Measurements from ENCODE around the gene UQCRH.
"Not testable (repeated sequence)": the region's sequence is repeated elsewhere in the genome, so short reads cannot be mapped to it uniquely, and the experiment has no call there.

The UQCRH gene

GRCh38 chr1:46300673-46301405, 2.7 kb upstream of the UQCRH start:
- ATAC-seq (no peak), DNase-seq (no peak)

GRCh38 chr1:46301406-46301807, 2.1 kb upstream of the UQCRH start:
- DNase-seq (peak; percentile 39), ATAC-seq (no peak)

GRCh38 chr1:46301808-46302640, 1.5 kb upstream of the UQCRH start:
- ATAC-seq (peak; percentile 44), DNase-seq (peak; percentile 69)

- DNase-seq, result peak; percentile 33
- peak; percentile 2 for ATAC-seq
Observed at GRCh38 chr1:46302641-46303037, 859 bp upstream of the UQCRH start.

GRCh38 chr1:46303872-46304326, 401 bp downstream of the UQCRH start:
- ATAC-seq (no peak), DNase-seq (no peak)

- no peak for DNase-seq
Observed at GRCh38 chr1:46306159-46306530, 2.6 kb downstream of the UQCRH start.

GRCh38 chr1:46309401-46310159, 6.1 kb downstream of the UQCRH start:
- ATAC-seq, result no peak
- DNase-seq, result no peak

More at GRCh38 chr1:46306159-46306530, 2.6 kb downstream of the UQCRH start:
- no peak for ATAC-seq

- ATAC-seq, result no peak
- DNase-seq, result no peak
Observed at GRCh38 chr1:46310321-46310720, 6.8 kb downstream of the UQCRH start.

GRCh38 chr1:46315669-46316403, 12.3 kb downstream of the UQCRH start:
- no peak for DNase-seq
- ATAC-seq, result no peak

GRCh38 chr1:46317323-46317722, 13.8 kb downstream of the UQCRH start:
- ATAC-seq, result no peak

GRCh38 chr1:46319301-46319700, 15.8 kb downstream of the UQCRH start:
- DNase-seq, ATAC-seq: not testable (repeated sequence)

More at GRCh38 chr1:46317323-46317722, 13.8 kb downstream of the UQCRH start:
- DNase-seq, result no peak

GRCh38 chr1:46319960-46320914, 16.7 kb downstream of the UQCRH start:
- ATAC-seq, result not testable (repeated sequence)

GRCh38 chr1:46322191-46322590, 18.7 kb downstream of the UQCRH start:
- DNase-seq, ATAC-seq: not testable (repeated sequence)

More at GRCh38 chr1:46319960-46320914, 16.7 kb downstream of the UQCRH start:
- not testable (repeated sequence) for DNase-seq

- DNase-seq, ATAC-seq: not testable (repeated sequence)
Observed at GRCh38 chr1:46325285-46326076, 22.0 kb downstream of the UQCRH start.

- DNase-seq, ATAC-seq: not testable (repeated sequence)
Observed at GRCh38 chr1:46328182-46328581, 24.7 kb downstream of the UQCRH start.

- not testable (repeated sequence) for DNase-seq, ATAC-seq
Observed at GRCh38 chr1:46329807-46330206, 26.3 kb downstream of the UQCRH start.

- not testable (repeated sequence) for ATAC-seq
Observed at GRCh38 chr1:46330381-46330780, 26.9 kb downstream of the UQCRH start.

GRCh38 chr1:46331786-46332540, 28.5 kb downstream of the UQCRH start:
- ATAC-seq, DNase-seq: not testable (repeated sequence)

More at GRCh38 chr1:46330381-46330780, 26.9 kb downstream of the UQCRH start:
- DNase-seq, result not testable (repeated sequence)

Data from stimulated activated naive CD8-positive, alpha-beta T cell treated with anti-CD3 and anti-CD28 coated beads, Interleukin-15, Interleukin-2, amounts not matched to agents 100 U/mL and 50 U/mL, for 24 hours (primary cell).